Psoas muscle (tissue), 8 donors: ENCODE data around the gene CLN5. TPM values are rescaled to one million over a fixed set of nuclear protein-coding genes. Genes with fewer than 3 reads are reported as not detected.

Experiments
- ATAC-seq, 4 donors: fragments of 200-7000 bp; cut with Tn5 transposase; one replicate each; pipeline ENCODE4 v1.9.1; 2020; ENCODE audit warnings: moderate library complexity in 3 of 4, mild to moderate bottlenecking in 2 of 4
- DNase-seq, 2 donors: peaks; one replicate each; pipeline ENCODE4 v3.0.0-alpha.2; 2020
- H3K27ac ChIP-seq: fragments of 200-600 bp; one replicate; pipeline ENCODE4 v1.8.0; 2022
- H3K27me3 ChIP-seq, 3 donors: fragments of 200-600 bp in 1 of 3; one replicate each; pipeline versions ENCODE4 v1.6.1 to v1.8.0; 2013 to 2022; ENCODE audit warnings: low read length in 2 of 3, mild to moderate bottlenecking in 2 of 3, moderate library complexity in 1 of 3; ENCODE audit not compliant: insufficient read depth in 3 of 3
- H3K36me3 ChIP-seq, 2 donors: fragments of 200-600 bp in 1 of 2; one replicate each; pipeline versions ENCODE4 v1.6.1 to v1.8.0; 2013 to 2022; ENCODE audit warnings: low read depth in 1 of 2, mild to moderate bottlenecking in 1 of 2, moderate library complexity in 1 of 2; ENCODE audit not compliant: insufficient read depth in 1 of 2
- H3K4me1 ChIP-seq: fragments of 200-600 bp; one replicate; pipeline ENCODE4 v1.8.0; 2022
- H3K4me3 ChIP-seq: fragments of 200-600 bp; one replicate; pipeline ENCODE4 v1.8.0; 2022; ENCODE audit warnings: mild to moderate bottlenecking
- H3K9me3 ChIP-seq: fragments of 200-600 bp; one replicate; pipeline ENCODE4 v1.8.0; 2022
- WGBS, 3 donors: extraction: QIAGEN DNeasy Blood & Tissue Kit; methylation state at CpG; one replicate each; pipeline versions ENCODE4 v1.1.6 to v1.1.7; 2013; 5-methylcytosine and 5-hydroxymethylcytosine counted together
- intact Hi-C, 2 donors: fragments of 100-400 bp; cut with DNase I; formaldehyde crosslinking; loops; one replicate each; pipeline versions ENCODE4 v1.11.0 to v1.14.2; 2022
- polyA plus RNA-seq, 3 donors: library from polyadenylated mRNA; stranded (reverse); fragments of 200-250 nt; gene quantifications; one replicate each; pipeline ENCODE4 v1.2.3, GENCODE V29; 2013
- total RNA-seq, 4 donors: library from RNA; stranded (reverse); fragmentation: NEBNext Ultra II Directional in 2 of 4; extraction: Animal tissue kit (Norgen Biotek cat#: 25700) in 2 of 4; gene quantifications; one replicate each; pipeline versions ENCODE4 v1.2.1 to v1.2.4, GENCODE V29; 2021 to 2023
- TF ChIP-seq, protein P1 (sequence below): fragments of 200-600 bp; IDR thresholded peaks from one replicate; pipeline ENCODE4 v1.8.0; 2022; ENCODE audit warnings: antibody characterized with exemption
- donor health status: healthy with polysubstance abuse.
- donor health status: DM: no; HTN: no; CAD: no; lungs with moderate emphysema.
- donor health status: Bipolar disorder and iron deficiency.
- donor health status: healthy.
- donor health status: DM: yes; HTN: yes; CAD: no.
- donor health status: DM: no; HTN: no; CAD: no.
- donor health status: DM: no; HTN: no; CAD: no.
- donor health status: DM: yes; HTN: yes; CAD: no.

The CLN5 gene
- total and polyA plus RNA-seq, 7 donors = 4.9 to 10.6 (median 8.9) TPM

DNA sequence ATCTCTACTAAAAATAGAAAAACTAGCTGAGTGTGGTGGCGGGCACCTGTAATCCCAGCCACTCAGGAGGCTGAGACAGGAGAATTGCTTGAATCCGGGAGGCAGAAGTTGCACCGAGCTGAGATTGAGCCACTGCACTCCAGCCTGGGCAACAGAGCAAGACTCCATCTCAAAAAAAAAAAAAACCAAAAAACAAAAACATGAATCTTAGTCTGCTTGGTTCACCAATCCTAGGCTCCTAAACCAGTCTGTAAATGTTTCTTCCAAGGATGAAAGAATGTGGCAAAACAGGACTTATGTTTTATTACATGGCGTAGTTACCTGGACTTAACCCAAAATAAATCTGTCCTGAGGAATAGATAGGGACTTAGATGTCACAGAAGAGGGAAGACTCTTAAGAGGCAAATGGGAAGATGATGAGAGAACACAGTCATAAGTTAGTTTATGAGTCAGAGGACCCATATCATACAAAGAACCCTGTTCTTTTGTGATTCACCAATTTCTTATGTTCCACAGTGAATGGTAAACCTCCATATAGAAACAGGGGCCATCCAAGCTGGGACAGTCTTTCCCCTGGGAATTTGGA lies 41.9 kb downstream of the CLN5 start:
- no peaks in the 10 kb centered on the region for H3K27me3 ChIP-seq
- H3K27ac ChIP-seq = no peak overlapping the region
- intact Hi-C loops = no loop called here
- no peak overlapping the region for H3K4me3 ChIP-seq
- WGBS, 3 donors = 90 to 100% (median 94%) methylated on average over 4 of the region's 4 CpGs
- no peaks in the 10 kb centered on the region for H3K4me1 ChIP-seq
- ATAC-seq = no peak
- no peaks in the 10 kb centered on the region for H3K36me3 ChIP-seq
- no peak for DNase-seq
- no peaks in the 10 kb centered on the region for H3K9me3 ChIP-seq
- TF ChIP-seq, protein P1, sequence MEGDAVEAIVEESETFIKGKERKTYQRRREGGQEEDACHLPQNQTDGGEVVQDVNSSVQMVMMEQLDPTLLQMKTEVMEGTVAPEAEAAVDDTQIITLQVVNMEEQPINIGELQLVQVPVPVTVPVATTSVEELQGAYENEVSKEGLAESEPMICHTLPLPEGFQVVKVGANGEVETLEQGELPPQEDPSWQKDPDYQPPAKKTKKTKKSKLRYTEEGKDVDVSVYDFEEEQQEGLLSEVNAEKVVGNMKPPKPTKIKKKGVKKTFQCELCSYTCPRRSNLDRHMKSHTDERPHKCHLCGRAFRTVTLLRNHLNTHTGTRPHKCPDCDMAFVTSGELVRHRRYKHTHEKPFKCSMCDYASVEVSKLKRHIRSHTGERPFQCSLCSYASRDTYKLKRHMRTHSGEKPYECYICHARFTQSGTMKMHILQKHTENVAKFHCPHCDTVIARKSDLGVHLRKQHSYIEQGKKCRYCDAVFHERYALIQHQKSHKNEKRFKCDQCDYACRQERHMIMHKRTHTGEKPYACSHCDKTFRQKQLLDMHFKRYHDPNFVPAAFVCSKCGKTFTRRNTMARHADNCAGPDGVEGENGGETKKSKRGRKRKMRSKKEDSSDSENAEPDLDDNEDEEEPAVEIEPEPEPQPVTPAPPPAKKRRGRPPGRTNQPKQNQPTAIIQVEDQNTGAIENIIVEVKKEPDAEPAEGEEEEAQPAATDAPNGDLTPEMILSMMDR = no peak

DNA sequence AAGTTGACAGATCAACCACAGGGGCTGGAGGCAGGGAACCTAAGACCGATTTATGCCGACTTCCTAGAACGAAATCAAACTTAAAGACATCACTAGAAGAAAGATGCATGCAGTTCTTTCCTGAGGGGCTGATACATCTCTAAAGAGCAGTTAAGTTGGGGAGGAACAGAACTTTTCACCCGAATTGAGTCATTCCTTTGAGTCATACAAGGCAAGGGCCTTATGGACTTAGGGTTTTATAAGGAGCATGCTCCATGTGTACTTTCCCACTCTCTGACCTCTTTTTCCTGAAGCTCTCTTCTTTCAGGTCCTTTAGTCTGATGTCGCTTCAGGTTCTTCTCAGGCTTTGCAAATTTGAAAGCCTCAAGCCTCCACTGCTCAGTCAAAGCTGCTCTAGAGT lies 43.0 kb downstream of the CLN5 start:
- no peaks in the 10 kb centered on the region for H3K4me1 ChIP-seq
- intact Hi-C loops = no loop called here
- H3K36me3 ChIP-seq = no peaks in the 10 kb centered on the region
- H3K4me3 ChIP-seq = no peak overlapping the region
- ATAC-seq (no peak), DNase-seq (no peak)
- no peak overlapping the region for H3K27ac ChIP-seq
- no peaks in the 10 kb centered on the region for H3K9me3 ChIP-seq
- WGBS, 3 donors = 93 to 95% (median 93%) methylated on average over 5 of the region's 5 CpGs
- TF ChIP-seq, protein P1 = no peak
- H3K27me3 ChIP-seq = no peaks in the 10 kb centered on the region

DNA sequence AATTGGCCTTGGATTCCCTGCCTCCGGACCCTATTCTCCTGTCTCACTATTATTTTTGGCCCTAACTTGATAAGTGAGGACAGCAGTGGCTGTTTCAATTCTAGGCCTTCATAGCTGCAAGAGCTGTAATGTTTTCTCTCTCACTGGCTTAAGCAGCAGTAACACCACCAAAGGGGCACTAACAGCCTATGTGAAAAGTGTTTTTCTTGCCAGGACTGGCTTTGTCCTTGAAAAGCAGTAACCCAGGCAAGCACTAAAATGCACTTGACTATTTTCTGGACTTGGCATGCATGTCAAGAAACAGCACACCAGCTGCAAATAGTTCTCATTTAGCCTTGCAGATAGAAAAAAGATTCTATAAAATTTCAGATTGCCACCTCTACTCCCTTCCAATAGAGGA lies 44.4 kb downstream of the CLN5 start:
- H3K27ac ChIP-seq = no peak overlapping the region
- 38 to 48% (median 42%) methylated on average over 1 of the region's 1 CpG for WGBS, 3 donors
- H3K4me3 ChIP-seq = no peak overlapping the region
- TF ChIP-seq, protein P1 = no peak
- intact Hi-C loops = no loop called here
- DNase-seq (no peak), ATAC-seq (no peak)
- H3K27me3 ChIP-seq = no peaks in the 10 kb centered on the region
- no peaks in the 10 kb centered on the region for H3K36me3 ChIP-seq
- H3K4me1 ChIP-seq = no peaks in the 10 kb centered on the region
- H3K9me3 ChIP-seq = no peaks in the 10 kb centered on the region

DNA sequence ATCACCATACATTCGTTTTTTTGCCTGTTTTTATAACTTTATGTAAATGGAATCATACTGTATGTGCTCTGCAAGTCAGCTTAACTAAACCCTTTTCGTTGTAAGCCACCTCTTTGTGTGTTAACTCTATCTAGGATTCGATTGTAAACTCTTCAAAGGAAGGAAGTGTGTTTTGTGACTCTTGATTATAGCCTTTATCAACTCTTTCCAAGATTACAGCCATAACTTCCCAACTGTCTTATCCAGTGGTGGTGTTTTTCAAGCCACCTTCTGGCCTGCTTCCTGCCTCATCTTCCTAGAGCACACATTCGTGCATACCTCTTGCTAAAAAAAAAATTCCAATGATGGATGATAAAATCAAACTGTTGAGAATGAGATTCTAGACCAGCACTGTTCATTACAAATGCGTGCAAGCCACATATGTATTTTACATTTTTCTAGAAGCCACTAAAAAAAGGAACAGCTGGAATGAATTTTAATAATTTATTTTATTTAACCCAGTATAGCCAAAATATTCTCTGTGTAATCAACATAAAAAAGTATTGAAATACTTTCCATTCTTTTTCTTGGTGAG lies 47.1 kb downstream of the CLN5 start:
- Histone ChIP-seq H3K27ac (no peak overlapping the region), H3K27me3 (no peaks in the 10 kb centered on the region), H3K9me3 (no peaks in the 10 kb centered on the region), H3K36me3 (peaks cover 0 to under 1% of the 10 kb centered on the region in 2 donors), H3K4me1 (no peaks in the 10 kb centered on the region), H3K4me3 (no peak overlapping the region)
- intact Hi-C loops = no loop called here
- TF ChIP-seq, protein P1 = no peak
- no peak for DNase-seq
- no peak for ATAC-seq
- 66 to 77% (median 76%) methylated on average over 5 of the region's 5 CpGs for WGBS, 3 donors

DNA sequence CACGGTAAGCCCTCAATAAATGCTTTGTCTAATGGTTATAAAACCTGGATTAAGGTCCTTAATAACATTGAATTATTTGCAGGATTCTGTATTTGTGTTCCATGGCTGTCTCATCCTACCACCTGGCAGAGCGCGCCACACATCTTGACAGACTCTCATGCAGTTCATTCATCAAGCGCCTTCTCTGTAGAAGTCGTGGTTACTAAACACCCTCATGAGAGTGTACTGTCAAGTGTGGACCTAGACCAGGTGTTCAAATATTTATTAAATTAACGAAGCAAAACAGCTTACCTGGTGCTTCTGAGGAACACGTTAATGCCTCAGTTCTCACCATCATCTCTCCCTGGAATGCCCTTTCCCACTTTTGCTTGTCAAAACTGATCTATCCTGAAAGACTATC lies 48.2 kb downstream of the CLN5 start:
- H3K4me1 ChIP-seq = no peaks in the 10 kb centered on the region

More for the DNA sequence above, 48.2 kb downstream of the CLN5 start:
- DNase-seq = no peak
- intact Hi-C loops = no loop called here
- H3K36me3 ChIP-seq = peaks cover 0 to 12% of the 10 kb centered on the region in 2 donors
- TF ChIP-seq, protein P1 = no peak
- no peaks in the 10 kb centered on the region for H3K9me3 ChIP-seq
- 93 to 95% (median 95%) methylated on average over 7 of the region's 7 CpGs for WGBS, 3 donors
- no peaks in the 10 kb centered on the region for H3K27me3 ChIP-seq
- H3K4me3 ChIP-seq = no peak overlapping the region
- H3K27ac ChIP-seq = no peak overlapping the region
- ATAC-seq = no peak
